ENCODE measurements around the gene PAX8.

GRCh38 chr2:113283704-113284284, 5.1 kb upstream of the PAX8 start:
- TF ChIP-seq EZH2 (IDR thresholded peaks at IDR 0.05; ENCODE audit: borderline replicate concordance, low read length) = no peak
- TF ChIP-seq, protein P1, sequence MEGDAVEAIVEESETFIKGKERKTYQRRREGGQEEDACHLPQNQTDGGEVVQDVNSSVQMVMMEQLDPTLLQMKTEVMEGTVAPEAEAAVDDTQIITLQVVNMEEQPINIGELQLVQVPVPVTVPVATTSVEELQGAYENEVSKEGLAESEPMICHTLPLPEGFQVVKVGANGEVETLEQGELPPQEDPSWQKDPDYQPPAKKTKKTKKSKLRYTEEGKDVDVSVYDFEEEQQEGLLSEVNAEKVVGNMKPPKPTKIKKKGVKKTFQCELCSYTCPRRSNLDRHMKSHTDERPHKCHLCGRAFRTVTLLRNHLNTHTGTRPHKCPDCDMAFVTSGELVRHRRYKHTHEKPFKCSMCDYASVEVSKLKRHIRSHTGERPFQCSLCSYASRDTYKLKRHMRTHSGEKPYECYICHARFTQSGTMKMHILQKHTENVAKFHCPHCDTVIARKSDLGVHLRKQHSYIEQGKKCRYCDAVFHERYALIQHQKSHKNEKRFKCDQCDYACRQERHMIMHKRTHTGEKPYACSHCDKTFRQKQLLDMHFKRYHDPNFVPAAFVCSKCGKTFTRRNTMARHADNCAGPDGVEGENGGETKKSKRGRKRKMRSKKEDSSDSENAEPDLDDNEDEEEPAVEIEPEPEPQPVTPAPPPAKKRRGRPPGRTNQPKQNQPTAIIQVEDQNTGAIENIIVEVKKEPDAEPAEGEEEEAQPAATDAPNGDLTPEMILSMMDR (conservative IDR thresholded peaks at IDR 0.05 in 1 of 2, IDR thresholded peaks at IDR 0.05 in 1 of 2; ENCODE audit: extremely low read depth in 1 of 2, insufficient read depth in 1 of 2, low read depth in 1 of 2, low read length in 2 of 2) = no peak
